ENCODE measurements around the gene UGGT2. TPM values are rescaled to one million over a fixed set of nuclear protein-coding genes. Genes with fewer than 3 reads are reported as not detected.
"Not testable (repeated sequence)": the region's sequence is repeated elsewhere in the genome, so short reads cannot be mapped to it uniquely, and the experiment has no call there.

The UGGT2 gene
- total RNA-seq, 2 experiments from 2014 or later = 1.8 TPM; not detected in 1

- CTCF ChIA-PET (ENCODE audit: unreplicated experiment) = no interaction called here
- no peak overlapping the region for H3K27ac ChIP-seq (ENCODE audit: low read depth, low read length, poor library complexity, severe bottlenecking)
- no peaks in the 10 kb centered on the region for H3K4me1 ChIP-seq (ENCODE audit: insufficient read depth, low read length, poor library complexity, severe bottlenecking)
- H3K36me3 ChIP-seq (ENCODE audit: insufficient read depth, low read length) = peaks cover 3% of the 10 kb centered on the region; the same call in 1 of the 2 replicates
- H2AFZ ChIP-seq (ENCODE audit: low read length) = no peak overlapping the region
- DNase-seq (ENCODE audit: low spot score) = no peak
- no peaks in the 10 kb centered on the region for H3K9me3 ChIP-seq (ENCODE audit: low read length)
- TF ChIP-seq CTCF (conservative IDR thresholded peaks at IDR 0.05; ENCODE audit: low read length) = no peak
- TF ChIP-seq EZH2phosphoT487 (IDR thresholded peaks at IDR 0.05; ENCODE audit: borderline replicate concordance, low read depth, low read length) = no peak
- H4K20me1 ChIP-seq (ENCODE audit: insufficient read depth, low read length) = no peaks in the 10 kb centered on the region
- no TSS peak for BruUV-seq (replicated peaks)
- no peaks in the 10 kb centered on the region for H3K79me2 ChIP-seq (ENCODE audit: insufficient read depth, low read depth, low read length)
- no peak overlapping the region for H3K4me2 ChIP-seq (ENCODE audit: low read length)
- intact Hi-C loops (cut with micrococcal nuclease; ENCODE audit: unreplicated experiment) = no loop called here
- POLR2A ChIA-PET = interaction anchor here (0.7 kb wide), 1 partner anchor 8 kb away, joined by 4 read pairs; no protein-coding TSS in a partner anchor
- H3K9me2 ChIP-seq (ENCODE audit: insufficient read depth, low read length) = no peaks in the 10 kb centered on the region
- H3K4me3 ChIP-seq (ENCODE audit: low read depth, low read length, poor library complexity, severe bottlenecking) = no peak overlapping the region
Observed at GRCh38 chr13:95783747-95784146, 269.5 kb downstream of the UGGT2 start.

DNA sequence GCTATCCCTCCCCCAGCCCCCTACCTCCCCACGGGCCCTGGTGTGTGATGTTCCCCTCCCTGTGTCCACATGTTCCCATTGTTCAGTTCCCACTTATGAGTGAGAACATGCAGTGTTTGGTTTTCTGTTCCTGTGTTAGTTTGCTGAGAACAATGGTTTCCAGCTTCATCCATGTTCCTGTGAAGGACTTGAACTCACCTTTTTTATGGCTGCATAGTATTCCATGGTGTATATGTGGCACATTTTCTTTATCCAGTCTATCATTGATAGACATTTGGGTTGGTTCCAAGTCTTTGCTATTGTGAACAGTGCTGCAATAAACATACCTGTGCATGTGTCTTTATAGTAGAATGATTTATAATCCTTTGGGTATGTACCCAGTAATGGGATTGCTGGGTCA, 271.3 kb downstream of the UGGT2 start:
- POLR2A ChIA-PET; H3K36me3 ChIP-seq (ENCODE audit: insufficient read depth, low read length); DNase-seq (ENCODE audit: low spot score); H4K20me1 ChIP-seq (ENCODE audit: insufficient read depth, low read length); H3K9me3 ChIP-seq (ENCODE audit: low read length); H3K4me2 ChIP-seq (ENCODE audit: low read length); H2AFZ ChIP-seq (ENCODE audit: low read length); H3K4me1 ChIP-seq (ENCODE audit: insufficient read depth, low read length, poor library complexity, severe bottlenecking); H3K79me2 ChIP-seq (ENCODE audit: insufficient read depth, low read depth, low read length); H3K27ac ChIP-seq (ENCODE audit: low read depth, low read length, poor library complexity, severe bottlenecking); intact Hi-C loops (cut with micrococcal nuclease; ENCODE audit: unreplicated experiment); H3K4me3 ChIP-seq (ENCODE audit: low read depth, low read length, poor library complexity, severe bottlenecking); CTCF ChIA-PET (ENCODE audit: unreplicated experiment); H3K9me2 ChIP-seq (ENCODE audit: insufficient read depth, low read length); BruUV-seq (replicated peaks): not testable (repeated sequence)

- Histone ChIP-seq H3K27ac (ENCODE audit: low read depth, low read length, poor library complexity, severe bottlenecking) (no peak overlapping the region), H3K4me2 (ENCODE audit: low read length) (no peak overlapping the region), H3K36me3 (ENCODE audit: insufficient read depth, low read length) (no peaks in the 10 kb centered on the region), H3K4me3 (ENCODE audit: low read depth, low read length, poor library complexity, severe bottlenecking) (no peak overlapping the region), H3K79me2 (ENCODE audit: insufficient read depth, low read depth, low read length) (no peaks in the 10 kb centered on the region), H3K9me3 (ENCODE audit: low read length) (no peaks in the 10 kb centered on the region), H3K9me2 (ENCODE audit: insufficient read depth, low read length) (no peaks in the 10 kb centered on the region), H2AFZ (ENCODE audit: low read length) (no peak overlapping the region), H3K4me1 (ENCODE audit: insufficient read depth, low read length, poor library complexity, severe bottlenecking) (no peaks in the 10 kb centered on the region), H4K20me1 (ENCODE audit: insufficient read depth, low read length) (no peaks in the 10 kb centered on the region)
- TF ChIP-seq CTCF (conservative IDR thresholded peaks at IDR 0.05; ENCODE audit: low read length) (no peak), EZH2phosphoT487 (IDR thresholded peaks at IDR 0.05; ENCODE audit: borderline replicate concordance, low read depth, low read length) (no peak)
- BruUV-seq (replicated peaks) = no TSS peak
- intact Hi-C loops (cut with micrococcal nuclease; ENCODE audit: unreplicated experiment) = no loop called here
- no peak for DNase-seq (ENCODE audit: low spot score)
- CTCF ChIA-PET (ENCODE audit: unreplicated experiment) = no interaction called here
- POLR2A ChIA-PET = no interaction called here
Observed at GRCh38 chr13:95781016-95781415, 272.2 kb downstream of the UGGT2 start.

Measured in OCI-LY7 (cell line).